Measurements from ENCODE around the gene SLC8A2. TPM values are rescaled to one million over a fixed set of nuclear protein-coding genes. Genes with fewer than 3 reads are reported as not detected.
"Not testable (repeated sequence)": the region's sequence is repeated elsewhere in the genome, so short reads cannot be mapped to it uniquely, and the experiment has no call there.

The SLC8A2 gene
- polyA plus RNA-seq, 3 donors from 2014 or later: not detected

DNA sequence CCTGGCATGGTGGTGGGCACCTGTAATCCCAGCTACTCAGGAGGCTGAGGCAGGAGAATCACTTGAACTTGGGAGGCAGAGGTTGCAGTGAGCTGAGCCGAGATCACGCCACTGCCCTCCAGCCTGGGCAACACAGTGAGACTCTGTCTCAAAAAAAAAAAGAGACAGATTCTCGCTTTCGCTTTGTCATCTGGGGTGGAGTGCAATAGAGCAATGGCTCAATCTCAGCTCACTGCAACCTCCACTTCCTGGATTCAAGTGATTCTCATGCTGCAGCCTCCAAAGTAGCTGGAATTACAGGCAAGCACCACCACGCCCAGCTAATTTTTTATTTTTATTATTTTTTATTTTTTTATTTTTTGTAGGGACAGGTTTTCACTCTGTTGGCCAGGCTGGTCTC is 83.0 kb downstream of the SLC8A2 start:
- Mint-ChIP-seq H3K4me3 (peak overlapping the region in 3 of 5 donors; percentile 25 to 67 (median 30)), H3K27me3 (ENCODE audit: low read depth in 3 of 3) (peaks cover under 1 to 12% (median 10%) of the 10 kb centered on the region in 3 donors), H3K27ac (peak overlapping the region in 2 of 6 donors; percentile 57 to 58), H3K4me1 (peaks cover 17 to 27% of the 10 kb centered on the region in 2 donors)
- not testable (repeated sequence) for H3K36me3 Mint-ChIP-seq, H3K9me3 Mint-ChIP-seq
- peak in 1 of 3 donors; percentile 24 for DNase-seq

GRCh38 chr19:47387623-47388022 is 84.1 kb downstream of the SLC8A2 start:
- peak overlapping the region in 1 of 6 donors; percentile 28 for H3K27ac Mint-ChIP-seq
- not testable (repeated sequence) for DNase-seq, H3K4me3 Mint-ChIP-seq, H3K36me3 Mint-ChIP-seq, H3K9me3 Mint-ChIP-seq
- H3K27me3 Mint-ChIP-seq (ENCODE audit: low read depth in 3 of 3): peaks cover 2 to 14% (median 7%) of the 10 kb centered on the region in 3 donors
- H3K4me1 Mint-ChIP-seq: peaks cover 26 to 38% of the 10 kb centered on the region in 2 donors

- H3K4me1 Mint-ChIP-seq: peaks cover 35 to 48% of the 10 kb centered on the region in 2 donors
- not testable (repeated sequence) for H3K36me3 Mint-ChIP-seq, DNase-seq, H3K9me3 Mint-ChIP-seq, H3K27ac Mint-ChIP-seq, H3K4me3 Mint-ChIP-seq
- peaks cover 2 to 14% (median 9%) of the 10 kb centered on the region in 3 donors for H3K27me3 Mint-ChIP-seq (ENCODE audit: low read depth in 3 of 3)
These were observed 85.1 kb downstream of the SLC8A2 start for GRCh38 chr19:47386582-47386981.

DNA sequence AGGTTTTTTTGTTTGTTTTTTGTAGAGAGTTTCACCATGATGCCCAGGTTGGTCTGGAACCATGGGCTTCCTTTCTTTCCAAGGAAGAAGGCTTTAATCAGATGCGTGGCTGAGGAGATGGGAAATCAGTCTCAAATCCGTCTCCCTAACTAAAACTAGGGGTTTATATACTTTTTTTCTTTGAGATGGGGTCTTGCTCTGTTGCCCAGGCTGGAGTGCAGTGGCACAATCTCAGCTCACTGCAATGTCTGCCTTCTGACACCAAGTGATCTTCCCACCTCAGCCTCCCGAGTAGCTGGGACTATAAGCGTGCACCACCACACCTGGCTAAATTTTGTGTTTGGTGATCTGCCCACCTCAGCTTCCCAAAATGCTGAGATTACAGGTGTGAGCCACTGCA is 87.2 kb downstream of the SLC8A2 start:
- Mint-ChIP-seq H3K36me3 (peaks cover 6 to 20% (median 6%) of the 10 kb centered on the region in 3 donors), H3K27me3 (ENCODE audit: low read depth in 3 of 3) (peaks cover 2 to 11% (median 8%) of the 10 kb centered on the region in 3 donors), H3K4me1 (peaks cover 44 to 58% of the 10 kb centered on the region in 2 donors)
- H3K4me3 Mint-ChIP-seq, H3K9me3 Mint-ChIP-seq, DNase-seq, H3K27ac Mint-ChIP-seq: not testable (repeated sequence)

DNA sequence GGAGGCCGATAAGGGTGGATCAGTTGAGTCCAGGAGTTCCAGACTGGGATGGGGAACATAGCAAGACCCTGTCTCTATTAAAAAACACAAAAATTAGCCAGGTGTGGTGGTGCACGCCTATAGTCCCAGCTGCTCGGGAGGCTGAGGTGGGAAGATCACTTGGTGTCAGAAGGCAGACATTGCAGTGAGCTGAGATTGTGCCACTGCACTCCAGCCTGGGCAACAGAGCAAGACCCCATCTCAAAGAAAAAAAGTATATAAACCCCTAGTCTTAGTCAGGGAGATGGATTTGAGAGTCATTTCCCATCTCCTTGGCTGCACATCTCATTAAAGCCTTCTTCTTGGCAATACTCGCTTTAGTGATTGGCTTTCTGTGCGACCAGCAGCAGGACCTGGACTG is 87.8 kb downstream of the SLC8A2 start:
- Mint-ChIP-seq H3K4me1 (peaks cover 38 to 53% of the 10 kb centered on the region in 2 donors), H3K36me3 (peaks cover 6 to 20% (median 6%) of the 10 kb centered on the region in 3 donors), H3K27me3 (ENCODE audit: low read depth in 3 of 3) (peaks cover 3 to 11% (median 5%) of the 10 kb centered on the region in 3 donors), H3K27ac (peak overlapping the region in 5 of 6 donors; percentile 37 to 79 (median 47))
- DNase-seq, H3K4me3 Mint-ChIP-seq, H3K9me3 Mint-ChIP-seq: not testable (repeated sequence)

- Mint-ChIP-seq H3K27me3 (ENCODE audit: low read depth in 3 of 3) (peaks cover 3 to 11% (median 5%) of the 10 kb centered on the region in 3 donors), H3K9me3 (peaks cover 0 to 1% (median 0%) of the 10 kb centered on the region in 6 donors), H3K4me1 (peaks cover 36 to 46% of the 10 kb centered on the region in 2 donors), H3K27ac (peak overlapping the region; percentile 80 to 93 (median 92)), H3K4me3 (peak overlapping the region; percentile 71 to 78 (median 77)), H3K36me3 (peaks cover 6 to 29% (median 6%) of the 10 kb centered on the region in 3 donors)
- DNase-seq: peak; percentile 74 to 75 (median 74)
These were observed 89.9 kb downstream of the SLC8A2 start for GRCh38 chr19:47381653-47382279.

GRCh38 chr19:47381121-47381520 is 90.6 kb downstream of the SLC8A2 start:
- Mint-ChIP-seq H3K27ac (peak overlapping the region; percentile 80 to 93 (median 92)), H3K27me3 (ENCODE audit: low read depth in 3 of 3) (peaks cover 3 to 11% (median 5%) of the 10 kb centered on the region in 3 donors), H3K36me3 (peaks cover 6 to 30% (median 6%) of the 10 kb centered on the region in 3 donors), H3K4me3 (peak overlapping the region; percentile 71 to 78 (median 77)), H3K9me3 (peaks cover 0 to 1% (median 0%) of the 10 kb centered on the region in 6 donors), H3K4me1 (peaks cover 36 to 46% of the 10 kb centered on the region in 2 donors)
- no peak for DNase-seq

DNA sequence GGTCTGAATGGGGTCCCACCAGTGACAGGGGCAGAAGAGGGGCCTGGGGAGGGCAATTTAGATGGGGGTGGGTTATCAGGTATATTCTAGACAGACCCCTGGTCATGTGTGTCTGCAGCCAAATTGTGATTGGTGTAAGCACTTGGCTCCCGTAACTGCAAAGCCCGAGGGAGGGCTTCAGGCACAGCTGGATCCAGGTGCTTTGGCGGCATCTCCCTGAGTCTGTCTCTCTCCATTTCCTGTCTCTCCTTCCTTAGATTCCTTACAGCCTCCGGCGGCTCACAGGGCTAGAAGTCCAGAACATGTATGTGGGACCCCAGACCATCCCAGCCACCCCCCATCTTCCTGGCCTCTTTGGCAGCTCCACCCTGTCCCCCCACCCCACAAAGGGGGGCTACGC is 91.1 kb downstream of the SLC8A2 start:
- peak overlapping the region in 5 of 6 donors; percentile 23 to 59 (median 55) for H3K27ac Mint-ChIP-seq

GRCh38 chr19:47379381-47379938 is 92.2 kb downstream of the SLC8A2 start:
- no peak for DNase-seq
- peak overlapping the region in 1 of 6 donors; percentile 17 for H3K27ac Mint-ChIP-seq
- H3K27me3 Mint-ChIP-seq (ENCODE audit: low read depth in 3 of 3): peaks cover 3% of the 10 kb centered on the region in 3 donors
- no peak overlapping the region for H3K4me3 Mint-ChIP-seq
- H3K4me1 Mint-ChIP-seq: peaks cover 36 to 46% of the 10 kb centered on the region in 2 donors
- peaks cover 0 to 1% (median 0%) of the 10 kb centered on the region in 6 donors for H3K9me3 Mint-ChIP-seq
- H3K36me3 Mint-ChIP-seq: peaks cover 7 to 38% (median 9%) of the 10 kb centered on the region in 3 donors

More for the DNA sequence above, 91.1 kb downstream of the SLC8A2 start:
- Mint-ChIP-seq H3K4me3 (peak overlapping the region in 1 of 5 donors; percentile 9), H3K4me1 (peaks cover 36 to 46% of the 10 kb centered on the region in 2 donors), H3K27me3 (ENCODE audit: low read depth in 3 of 3) (peaks cover 3 to 7% (median 5%) of the 10 kb centered on the region in 3 donors), H3K36me3 (peaks cover 6 to 34% (median 6%) of the 10 kb centered on the region in 3 donors), H3K9me3 (peaks cover 0 to 1% (median 0%) of the 10 kb centered on the region in 6 donors)
- no peak for DNase-seq

DNA sequence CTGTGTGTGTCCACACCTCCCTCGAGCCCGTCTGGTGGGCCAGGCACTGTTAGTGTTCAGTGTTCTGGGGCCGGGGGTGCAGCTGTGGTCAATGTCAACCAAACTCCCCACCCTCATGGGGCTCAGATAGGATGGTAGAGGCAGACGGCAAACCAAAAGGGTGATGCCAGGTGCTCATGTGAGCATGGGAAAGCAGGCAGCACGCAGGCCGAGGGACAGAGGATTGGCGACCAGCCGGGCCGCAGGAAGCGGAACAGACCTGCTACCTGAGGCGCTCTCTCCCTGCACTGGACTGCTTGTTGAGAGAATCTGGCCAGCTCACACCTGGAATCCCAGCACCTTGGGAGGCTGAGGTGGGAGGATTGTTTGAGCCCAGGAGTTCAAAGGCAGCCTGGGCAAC is 93.4 kb downstream of the SLC8A2 start:
- H3K27ac Mint-ChIP-seq: peak overlapping the region in 1 of 6 donors; percentile 23
- DNase-seq: no peak
- H3K9me3 Mint-ChIP-seq: peaks cover 0 to 1% (median 0%) of the 10 kb centered on the region in 6 donors
- H3K36me3 Mint-ChIP-seq: peaks cover 10 to 40% (median 11%) of the 10 kb centered on the region in 3 donors
- H3K4me1 Mint-ChIP-seq: peaks cover 30 to 38% of the 10 kb centered on the region in 2 donors
- H3K4me3 Mint-ChIP-seq: no peak overlapping the region
- H3K27me3 Mint-ChIP-seq (ENCODE audit: low read depth in 3 of 3): peaks cover 1 to 3% (median 1%) of the 10 kb centered on the region in 3 donors

Other genes starting within 250 kb of the SLC8A2 start
- 10 to 100 TPM in 1 of 3 donors, 1 to 10 TPM in 2; 8.3 to 13.9 (median 8.4) TPM for gene BBC3, start 240.7 kb downstream of the SLC8A2 start, polyA plus RNA-seq
- 10 to 100 TPM in 1 of 3 donors, 1 to 10 TPM in 2; 2.6 to 12.2 (median 5.1) TPM for gene CCDC9, start 215.4 kb downstream of the SLC8A2 start, polyA plus RNA-seq
- 1 to 10 TPM; 1.2 to 3.9 (median 2.3) TPM for gene INAFM1, start 197.0 kb downstream of the SLC8A2 start, polyA plus RNA-seq
- gene C5AR1, start 162.0 kb downstream of the SLC8A2 start, polyA plus RNA-seq: under 1 TPM in 2 of 3 donors, not detected in 1; 0.16 to 0.36 TPM
- under 1 TPM in 2 of 3 donors, not detected in 1; 0.18 to 0.29 TPM for gene C5AR2, start 139.7 kb downstream of the SLC8A2 start, polyA plus RNA-seq
- gene DHX34, start 122.6 kb downstream of the SLC8A2 start, polyA plus RNA-seq: 1 to 10 TPM; 3.2 to 9.7 (median 5.2) TPM
- not detected for gene MEIS3, start 52.4 kb downstream of the SLC8A2 start, polyA plus RNA-seq
- 10 to 100 TPM in 1 of 3 donors, 1 to 10 TPM in 2; 5.0 to 25.7 (median 8.9) TPM for gene KPTN, start 12.3 kb upstream of the SLC8A2 start, polyA plus RNA-seq
- gene NAPA, start 43.2 kb upstream of the SLC8A2 start, polyA plus RNA-seq: 100 to 1,000 TPM; 114 to 177 (median 146) TPM
- not detected for gene ZNF541, start 101.3 kb upstream of the SLC8A2 start, polyA plus RNA-seq
- 1 to 10 TPM in 1 of 3 donors, under 1 TPM in 1, not detected in 1; 0.36 to 1.9 TPM for gene BICRA, start 137.2 kb upstream of the SLC8A2 start, polyA plus RNA-seq
- not detected for gene EHD2, start 241.5 kb upstream of the SLC8A2 start, polyA plus RNA-seq